OCI-LY3 (cell line): ENCODE data around the gene MFNG.

ENCODE experiments used
- H2AFZ ChIP-seq: fragments of 200-600, 300-600 bp; shearing (Covaris generic); 2 replicates; pipeline ENCODE4 v1.6.0; 2014; ENCODE audit warnings: antibody characterized with exemption, low read depth, low read length
- H3K27ac ChIP-seq: fragments of 200-600, 300-600 bp; sonication (generic); 2 replicates; pipeline ENCODE4 v1.5.1; 2014; ENCODE audit warnings: mild to moderate bottlenecking, low read length, moderate library complexity, mixed read lengths
- H3K27me3 ChIP-seq: fragments of 200-600, 300-600 bp; sonication (generic); 2 replicates; pipeline ENCODE4 v1.6.1; 2014; ENCODE audit warnings: low read depth, low read length, mixed read lengths
- H3K36me3 ChIP-seq: fragments of 200-600, 300-600 bp; sonication (generic); replicated peaks from 2 replicates; pipeline ENCODE3; 2014; ENCODE audit warnings: low read depth, low read length, mixed read lengths
- H3K4me1 ChIP-seq: fragments of 300-600, 200-600 bp; sonication (generic); 2 replicates; pipeline ENCODE4 v1.6.1; 2014; ENCODE audit warnings: low read length, mixed read lengths
- H3K4me2 ChIP-seq: fragments of 200-600, 300-600 bp; sonication (generic); 2 replicates; pipeline ENCODE4 v1.6.1; 2014; ENCODE audit warnings: low read length, mixed read lengths
- H3K4me3 ChIP-seq: fragments of 300-600, 200-600 bp; sonication (generic); 2 replicates; pipeline ENCODE4 v1.5.1; 2014; ENCODE audit warnings: antibody characterized with exemption, mild to moderate bottlenecking, low read length, moderate library complexity
- H3K79me2 ChIP-seq: fragments of 300-600, 200-600 bp; shearing (Covaris generic); 2 replicates; pipeline ENCODE4 v1.6.1; 2014; ENCODE audit warnings: mild to moderate bottlenecking, low read length, mixed read lengths
- H3K9ac ChIP-seq: fragments of 300-600, 200-600 bp; shearing (Covaris generic); 2 replicates; pipeline ENCODE4 v1.6.0; 2014; ENCODE audit warnings: mild to moderate bottlenecking, low read length, moderate library complexity
- H3K9me3 ChIP-seq: fragments of 200-600, 300-600 bp; shearing (Covaris generic); 2 replicates; pipeline ENCODE4 v1.6.1; 2014; ENCODE audit warnings: low read length, mixed read lengths; ENCODE audit not compliant: insufficient read depth
- H4K20me1 ChIP-seq: fragments of 200-600, 300-600 bp; sonication (generic); 2 replicates; pipeline ENCODE4 v1.6.1; 2016; ENCODE audit warnings: low read length, mixed read lengths; ENCODE audit not compliant: insufficient read depth
- EZH2phosphoT487 ChIP-seq: fragments of 200-600 bp; shearing (Covaris generic); IDR thresholded peaks from 2 replicates; pipeline ENCODE4 v1.6.1; 2018; ENCODE audit warnings: antibody characterized with exemption, mixed run types, low read depth
- TF ChIP-seq, protein P1 (sequence below): fragments of 200-600, 300-600 bp; sonication (generic); IDR thresholded peaks from 2 replicates; pipeline ENCODE4 v1.5.1; 2014; ENCODE audit warnings: antibody characterized with exemption, low read length, low read depth

MFNG gene

GRCh38 chr22:37419370-37419968 is 66.7 kb downstream of the MFNG start:
- Histone ChIP-seq H3K27ac (no peak overlapping the region), H3K79me2 (no peaks in the 10 kb centered on the region), H3K27me3 (peaks cover 29% of the 10 kb centered on the region), H3K4me2 (no peak overlapping the region), H3K4me1 (no peaks in the 10 kb centered on the region), H2AFZ (no peak overlapping the region), H3K4me3 (no peak overlapping the region), H3K9me3 (no peaks in the 10 kb centered on the region), H4K20me1 (no peaks in the 10 kb centered on the region), H3K9ac (no peak overlapping the region), H3K36me3 (no peaks in the 10 kb centered on the region)
- TF ChIP-seq, protein P1, sequence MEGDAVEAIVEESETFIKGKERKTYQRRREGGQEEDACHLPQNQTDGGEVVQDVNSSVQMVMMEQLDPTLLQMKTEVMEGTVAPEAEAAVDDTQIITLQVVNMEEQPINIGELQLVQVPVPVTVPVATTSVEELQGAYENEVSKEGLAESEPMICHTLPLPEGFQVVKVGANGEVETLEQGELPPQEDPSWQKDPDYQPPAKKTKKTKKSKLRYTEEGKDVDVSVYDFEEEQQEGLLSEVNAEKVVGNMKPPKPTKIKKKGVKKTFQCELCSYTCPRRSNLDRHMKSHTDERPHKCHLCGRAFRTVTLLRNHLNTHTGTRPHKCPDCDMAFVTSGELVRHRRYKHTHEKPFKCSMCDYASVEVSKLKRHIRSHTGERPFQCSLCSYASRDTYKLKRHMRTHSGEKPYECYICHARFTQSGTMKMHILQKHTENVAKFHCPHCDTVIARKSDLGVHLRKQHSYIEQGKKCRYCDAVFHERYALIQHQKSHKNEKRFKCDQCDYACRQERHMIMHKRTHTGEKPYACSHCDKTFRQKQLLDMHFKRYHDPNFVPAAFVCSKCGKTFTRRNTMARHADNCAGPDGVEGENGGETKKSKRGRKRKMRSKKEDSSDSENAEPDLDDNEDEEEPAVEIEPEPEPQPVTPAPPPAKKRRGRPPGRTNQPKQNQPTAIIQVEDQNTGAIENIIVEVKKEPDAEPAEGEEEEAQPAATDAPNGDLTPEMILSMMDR, result no peak
- no peak for TF ChIP-seq EZH2phosphoT487
